Loucy (cell line): ENCODE measurements around the gene CPEB2.

Source experiments
- EZH2phosphoT487 ChIP-seq: fragments of 200-600 bp; IDR thresholded peaks from 2 replicates; pipeline ENCODE4 v1.6.1; 2018; ENCODE audit warnings: antibody characterized with exemption, mild to moderate bottlenecking, moderate library complexity, borderline replicate concordance
- TF ChIP-seq, protein P1 (sequence below): fragments of 200-600 bp; sonication (generic); conservative IDR thresholded peaks from 2 replicates; pipeline ENCODE4 v1.5.1; 2014; ENCODE audit warnings: mild to moderate bottlenecking, antibody characterized with exemption, low read length

GRCh38 chr4:14985843-14986242 lies 16.4 kb upstream of the CPEB2 start:
- TF ChIP-seq, protein P1, sequence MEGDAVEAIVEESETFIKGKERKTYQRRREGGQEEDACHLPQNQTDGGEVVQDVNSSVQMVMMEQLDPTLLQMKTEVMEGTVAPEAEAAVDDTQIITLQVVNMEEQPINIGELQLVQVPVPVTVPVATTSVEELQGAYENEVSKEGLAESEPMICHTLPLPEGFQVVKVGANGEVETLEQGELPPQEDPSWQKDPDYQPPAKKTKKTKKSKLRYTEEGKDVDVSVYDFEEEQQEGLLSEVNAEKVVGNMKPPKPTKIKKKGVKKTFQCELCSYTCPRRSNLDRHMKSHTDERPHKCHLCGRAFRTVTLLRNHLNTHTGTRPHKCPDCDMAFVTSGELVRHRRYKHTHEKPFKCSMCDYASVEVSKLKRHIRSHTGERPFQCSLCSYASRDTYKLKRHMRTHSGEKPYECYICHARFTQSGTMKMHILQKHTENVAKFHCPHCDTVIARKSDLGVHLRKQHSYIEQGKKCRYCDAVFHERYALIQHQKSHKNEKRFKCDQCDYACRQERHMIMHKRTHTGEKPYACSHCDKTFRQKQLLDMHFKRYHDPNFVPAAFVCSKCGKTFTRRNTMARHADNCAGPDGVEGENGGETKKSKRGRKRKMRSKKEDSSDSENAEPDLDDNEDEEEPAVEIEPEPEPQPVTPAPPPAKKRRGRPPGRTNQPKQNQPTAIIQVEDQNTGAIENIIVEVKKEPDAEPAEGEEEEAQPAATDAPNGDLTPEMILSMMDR, result no peak
- no peak for TF ChIP-seq EZH2phosphoT487
